DMS79 (cell line): ENCODE results near the gene FOXP1.

Source experiments
- DNase-seq: peaks from one replicate; lab custom pipeline; 2025; lab: John Stamatoyannopoulos, UW

The FOXP1 gene

GRCh38 chr3:71210257-71211007 is 373.1 kb downstream of the FOXP1 start:
- no peak for DNase-seq

DNA sequence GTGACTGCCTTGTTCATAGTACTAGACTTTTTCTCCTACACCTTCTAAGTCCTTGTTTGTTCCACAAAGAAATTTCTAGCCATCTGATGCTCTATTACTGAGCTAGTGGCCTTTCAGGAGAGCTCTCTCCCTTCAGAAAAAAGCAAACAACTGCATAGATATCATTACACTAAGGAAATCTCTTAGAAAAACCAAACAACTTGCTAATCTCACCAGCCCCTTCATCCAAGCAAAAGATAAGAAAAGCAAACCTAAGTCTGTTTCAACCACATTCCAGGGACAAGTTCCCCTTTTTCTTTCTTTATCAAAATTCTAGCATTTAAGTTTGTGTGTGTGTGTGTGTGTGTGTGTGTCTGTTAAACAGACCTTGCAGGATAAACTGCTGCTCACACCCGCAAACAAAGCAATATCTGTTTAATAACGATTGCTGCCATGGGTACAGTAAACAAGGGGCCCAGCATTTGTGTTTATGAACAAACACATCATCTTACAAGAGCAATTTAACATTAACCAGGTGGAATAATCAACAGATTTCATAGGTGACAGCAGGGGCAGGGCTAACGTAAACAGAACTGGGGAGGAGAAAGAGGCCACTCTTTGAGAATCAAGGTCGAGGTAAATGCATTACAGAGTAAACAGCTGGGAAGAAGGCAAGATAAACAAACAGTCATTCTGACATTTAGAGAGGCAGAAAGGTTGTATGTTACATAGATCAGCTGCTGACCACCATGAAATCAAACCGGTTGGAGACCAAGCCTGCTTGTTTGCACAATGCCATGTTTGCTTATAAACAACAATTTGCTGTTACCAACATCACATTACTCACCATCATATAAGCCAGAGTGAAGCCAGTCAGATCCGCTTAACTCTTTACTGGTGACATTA is 375.1 kb downstream of the FOXP1 start:
- DNase-seq: no peak

DNA sequence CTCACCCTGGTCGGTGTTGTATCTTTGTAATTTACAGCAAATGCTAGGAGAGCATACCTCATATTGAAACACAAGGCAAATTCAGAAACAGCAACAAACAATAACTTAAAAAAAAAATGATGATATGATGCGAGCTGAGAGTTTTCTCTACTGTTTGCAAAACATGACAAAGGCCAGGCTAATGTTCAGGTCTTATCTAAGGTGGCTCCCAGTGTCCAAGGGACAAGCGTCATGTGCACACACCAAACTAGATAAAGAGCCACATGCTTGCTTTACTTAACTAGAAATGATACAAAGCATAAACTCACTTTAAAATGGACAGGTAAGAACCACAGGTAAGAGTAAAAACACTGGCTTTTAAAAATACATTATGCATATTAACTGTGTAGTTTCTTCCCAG is 375.9 kb downstream of the FOXP1 start:
- DNase-seq: no peak

GRCh38 chr3:71206305-71207165 is 377.0 kb downstream of the FOXP1 start:
- no peak for DNase-seq

GRCh38 chr3:71203727-71204488 is 379.6 kb downstream of the FOXP1 start:
- DNase-seq: no peak

DNA sequence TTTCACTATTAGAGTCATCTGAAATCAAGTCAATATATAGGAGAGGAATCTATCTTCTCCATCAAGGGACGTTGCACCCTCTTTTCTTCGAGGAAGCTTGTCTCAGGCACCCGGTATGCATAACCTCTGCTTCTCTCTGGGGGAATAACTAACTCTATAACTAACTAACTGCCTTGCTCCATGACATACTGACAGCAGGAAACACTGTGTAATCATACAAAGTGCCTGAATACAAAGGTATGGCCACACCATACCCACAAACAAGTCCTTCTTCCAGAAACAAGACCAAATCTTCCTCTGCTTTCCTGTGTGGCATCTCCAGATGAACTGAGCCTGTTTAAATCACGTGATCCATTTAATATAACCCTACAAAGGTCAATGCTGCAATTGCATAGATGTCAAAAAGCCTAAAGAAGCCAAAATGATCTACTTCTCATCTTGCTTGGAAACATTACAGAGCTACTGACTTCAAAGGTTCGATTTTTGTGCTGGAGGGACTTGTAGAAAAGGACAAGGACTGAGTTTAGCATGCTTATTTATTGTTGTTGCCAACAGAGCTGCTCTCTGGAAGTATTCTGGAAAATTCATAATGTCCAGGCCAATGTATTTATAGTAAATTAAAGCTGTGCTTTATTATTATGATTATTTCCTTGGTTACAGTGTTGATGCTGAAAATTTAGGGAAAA is 380.5 kb downstream of the FOXP1 start:
- no peak for DNase-seq

- no peak for DNase-seq
Measured at GRCh38 chr3:71201939-71202338, 381.6 kb downstream of the FOXP1 start.

GRCh38 chr3:71197841-71198565 is 385.5 kb downstream of the FOXP1 start:
- no peak for DNase-seq

DNA sequence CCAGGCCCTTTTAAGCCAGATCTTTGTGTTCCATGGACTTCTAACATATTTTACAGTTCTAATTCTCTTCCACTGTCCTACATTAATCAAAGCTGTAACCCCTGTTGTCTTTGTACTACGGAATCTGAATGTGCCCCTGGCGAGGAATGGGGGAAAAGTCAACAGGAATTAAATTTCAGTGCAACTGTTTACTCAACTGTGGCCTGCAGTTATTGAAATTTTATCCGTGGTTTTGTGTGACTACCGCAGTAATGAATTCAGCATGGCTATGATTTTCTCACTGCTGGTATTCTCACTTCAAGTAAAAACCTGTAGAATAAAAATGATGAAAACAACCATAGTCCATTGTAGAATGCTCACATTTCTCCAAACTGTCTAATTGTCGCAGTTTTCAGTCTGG is 388.0 kb downstream of the FOXP1 start:
- no peak for DNase-seq

DNA sequence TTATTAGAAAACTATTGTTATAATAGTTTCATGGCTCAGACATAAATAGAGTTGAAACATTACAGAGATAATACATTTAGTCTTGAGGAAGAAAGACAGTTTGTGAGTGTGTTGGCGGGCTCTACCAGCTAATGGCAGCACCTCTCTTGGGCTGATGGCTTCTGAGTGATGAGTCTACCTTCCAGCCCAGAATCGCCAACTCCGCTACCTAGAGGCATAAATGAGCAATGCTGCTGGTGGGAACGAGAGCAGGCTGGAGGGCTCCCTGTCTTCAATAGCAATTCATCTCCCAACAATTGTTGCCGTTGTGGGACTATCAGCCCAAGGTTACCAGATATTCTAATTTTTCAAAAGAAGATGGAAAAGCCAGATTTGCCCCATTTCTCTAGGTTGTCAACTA is 388.7 kb downstream of the FOXP1 start:
- DNase-seq: no peak

- DNase-seq: no peak
Measured at GRCh38 chr3:71191031-71191482, 392.5 kb downstream of the FOXP1 start.

DNA sequence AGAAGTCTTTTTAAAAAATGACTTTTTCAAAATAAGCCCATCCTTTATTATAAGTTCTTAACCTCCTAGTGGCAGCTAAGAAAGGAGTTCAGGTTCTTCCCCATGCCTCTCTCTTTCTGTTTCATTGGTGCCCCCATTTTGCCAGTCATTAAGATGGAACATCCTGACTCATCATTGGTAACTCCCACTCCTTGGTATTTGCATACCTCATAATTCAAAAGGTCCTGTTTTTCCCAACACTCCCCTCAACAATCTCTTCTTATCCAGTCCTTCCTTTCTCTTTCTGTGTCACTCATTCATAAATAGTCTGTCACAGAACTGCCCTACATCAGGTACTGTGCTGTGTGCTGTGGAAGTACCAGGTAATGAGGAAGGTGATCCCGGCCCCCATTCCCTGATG is 394.0 kb downstream of the FOXP1 start:
- DNase-seq: no peak

DNA sequence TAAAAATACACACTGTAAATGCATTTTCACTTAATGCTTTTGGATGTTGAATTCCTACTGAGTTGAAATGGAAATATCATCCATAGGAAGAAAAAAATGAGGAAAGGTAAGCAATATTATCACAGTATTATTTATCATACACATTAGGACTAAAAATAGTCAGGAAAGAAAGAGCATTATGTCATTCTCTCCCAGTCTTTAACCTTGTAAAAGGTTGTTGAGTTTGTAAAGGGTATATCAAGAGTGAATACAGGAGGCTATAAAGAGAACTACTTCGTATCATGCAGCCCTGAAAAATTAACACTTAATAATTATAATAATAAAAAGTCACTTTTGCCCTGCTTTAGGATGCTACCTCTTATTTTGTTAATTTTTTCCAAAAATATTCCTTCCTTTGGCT is 395.8 kb downstream of the FOXP1 start:
- DNase-seq: no peak

GRCh38 chr3:71186801-71187200 is 396.7 kb downstream of the FOXP1 start:
- DNase-seq: no peak

- no peak for DNase-seq
Measured at GRCh38 chr3:71185733-71186455, 397.6 kb downstream of the FOXP1 start.

DNA sequence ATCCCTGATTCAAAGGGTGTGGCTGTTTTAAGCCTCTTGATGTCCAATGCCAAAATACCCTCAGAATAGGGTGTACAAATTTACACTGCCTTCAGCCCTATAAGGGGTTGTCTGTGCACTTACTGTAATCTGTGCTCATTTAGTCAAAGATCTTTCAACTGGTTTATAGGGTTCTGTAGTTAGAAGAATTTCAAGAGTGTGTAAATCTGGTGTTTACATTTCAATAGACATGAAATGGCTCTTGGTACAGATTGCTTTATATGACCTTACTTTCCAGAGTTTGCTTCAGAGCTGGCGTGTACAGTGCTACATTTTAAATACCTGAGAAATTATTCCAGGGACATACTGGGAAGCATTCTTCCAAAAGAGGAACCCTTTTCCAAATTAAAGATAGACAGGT is 399.3 kb downstream of the FOXP1 start:
- no peak for DNase-seq

GRCh38 chr3:71183549-71183948 is 400.0 kb downstream of the FOXP1 start:
- DNase-seq: no peak

- no peak for DNase-seq
Measured at GRCh38 chr3:71180524-71180923, 403.0 kb downstream of the FOXP1 start.

- no peak for DNase-seq
Measured at GRCh38 chr3:71177375-71177774, 406.2 kb downstream of the FOXP1 start.

DNA sequence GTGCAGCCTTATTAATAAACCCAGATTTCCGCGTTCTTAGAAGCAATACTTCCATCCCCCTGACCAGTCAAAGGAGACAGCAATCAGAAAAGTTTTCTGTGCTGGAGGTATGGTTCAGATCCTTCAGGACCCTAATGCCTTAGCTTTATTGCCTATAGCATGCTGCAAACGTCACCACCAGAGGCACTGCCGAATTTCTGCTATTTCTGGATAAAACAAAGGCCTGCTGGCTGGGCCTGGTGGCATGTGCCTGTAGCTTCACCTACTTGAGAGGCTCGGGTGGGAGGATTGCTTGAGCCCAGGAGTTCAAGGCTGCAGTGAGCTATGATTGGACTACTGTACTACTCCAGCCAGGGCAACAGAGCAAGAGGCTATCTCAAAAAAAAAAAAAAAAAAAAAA is 407.2 kb downstream of the FOXP1 start:
- DNase-seq: no peak
